Right kidney (tissue), 1 donor: ENCODE measurements around the gene STAB1.

Source experiments
- DNase-seq: peaks from one replicate; pipeline ENCODE4 v3.0.0-alpha.2; 2016

The STAB1 gene

GRCh38 chr3:52458770-52459545, 36.2 kb upstream of the STAB1 start:
- no peak for DNase-seq

GRCh38 chr3:52461874-52462273, 33.3 kb upstream of the STAB1 start:
- no peak for DNase-seq

GRCh38 chr3:52463416-52463815, 31.7 kb upstream of the STAB1 start:
- DNase-seq: no peak

DNA sequence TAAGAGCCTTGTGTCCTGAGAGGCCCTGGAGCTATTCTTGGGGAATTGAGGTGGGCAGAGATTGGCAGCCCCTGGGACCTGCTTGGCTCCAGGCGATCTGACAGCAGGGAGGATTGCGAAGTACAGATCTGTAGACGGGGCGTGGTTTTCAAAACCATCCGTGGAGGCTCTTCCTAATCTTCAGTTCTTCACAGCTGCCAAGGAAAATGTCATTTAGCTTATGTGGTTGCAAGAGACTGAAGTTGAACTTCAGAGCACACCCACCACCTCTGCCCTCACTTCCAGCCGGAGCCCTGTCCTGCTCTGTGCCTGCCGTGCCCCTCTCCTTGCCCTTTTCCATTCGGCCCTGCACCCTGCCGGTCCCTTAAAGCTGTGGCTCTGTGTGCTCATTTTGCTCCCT, 26.8 kb upstream of the STAB1 start:
- DNase-seq: no peak

DNA sequence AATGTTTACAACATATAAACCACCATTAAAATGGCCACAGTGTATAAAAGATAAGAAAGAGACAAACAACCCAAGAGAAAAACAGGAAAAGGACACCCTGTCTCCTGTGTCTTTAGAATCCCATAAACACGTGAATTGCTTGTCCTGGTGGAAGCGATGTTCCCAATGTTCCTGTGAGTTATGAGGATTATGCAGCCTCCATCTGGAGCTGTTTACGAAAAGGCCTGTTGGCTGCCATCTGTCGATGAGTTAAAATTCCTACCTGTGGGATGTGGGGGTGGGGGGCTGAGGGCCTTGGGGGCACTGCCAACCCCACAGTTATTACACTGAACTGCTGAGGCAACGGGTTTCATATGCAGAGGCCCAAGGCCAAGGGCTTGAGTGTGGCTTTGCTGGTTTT, 26.1 kb upstream of the STAB1 start:
- no peak for DNase-seq

GRCh38 chr3:52470920-52471319, 24.2 kb upstream of the STAB1 start:
- DNase-seq: no peak

DNA sequence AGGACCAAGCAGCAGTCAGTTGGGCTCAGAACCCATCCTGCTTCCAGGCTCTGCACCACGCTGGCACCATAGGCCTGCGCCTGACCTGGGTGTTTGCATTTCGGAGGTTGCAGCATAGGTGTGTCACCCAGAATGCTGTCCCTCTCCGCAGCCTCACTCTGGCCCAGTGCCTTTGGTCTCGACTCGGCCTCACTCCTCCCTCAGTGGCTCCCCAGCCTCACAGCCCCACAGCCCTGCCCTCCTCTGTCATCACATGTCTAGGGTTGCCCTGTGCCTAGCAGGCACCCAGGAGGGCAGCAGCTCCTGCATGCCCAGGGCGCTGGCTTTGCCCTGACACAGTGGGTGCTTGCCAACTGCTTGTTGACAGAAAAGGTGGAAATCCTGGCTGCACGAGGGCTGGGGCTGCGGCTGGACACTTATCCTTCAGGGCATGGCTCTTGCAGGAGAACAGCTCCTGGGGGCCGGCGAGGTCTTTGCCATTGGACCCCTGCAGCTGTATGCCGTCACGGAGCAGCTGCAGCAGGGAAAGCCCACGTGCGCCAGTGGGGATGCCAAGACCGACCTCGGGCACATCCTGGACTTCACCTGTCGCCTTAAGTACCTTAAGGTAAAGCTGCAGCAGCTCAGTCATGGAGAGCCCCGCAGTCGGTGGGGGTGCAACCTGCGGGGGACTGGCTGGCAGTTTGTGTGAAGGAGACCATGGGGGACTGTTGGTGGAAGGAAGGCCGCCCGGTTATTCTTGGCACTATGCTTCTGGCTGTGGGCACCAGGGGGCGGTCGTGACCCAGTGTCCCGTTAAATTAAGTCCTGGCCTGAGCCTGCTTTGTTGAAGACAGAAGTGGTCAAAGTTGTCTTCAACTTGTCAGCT, 23.5 kb upstream of the STAB1 start:
- no peak for DNase-seq

GRCh38 chr3:52472239-52473000, 22.7 kb upstream of the STAB1 start:
- no peak for DNase-seq

- DNase-seq: no peak
Observed at GRCh38 chr3:52473026-52473425, 22.1 kb upstream of the STAB1 start.

- no peak for DNase-seq
Observed at GRCh38 chr3:52477076-52477795, 17.9 kb upstream of the STAB1 start.

DNA sequence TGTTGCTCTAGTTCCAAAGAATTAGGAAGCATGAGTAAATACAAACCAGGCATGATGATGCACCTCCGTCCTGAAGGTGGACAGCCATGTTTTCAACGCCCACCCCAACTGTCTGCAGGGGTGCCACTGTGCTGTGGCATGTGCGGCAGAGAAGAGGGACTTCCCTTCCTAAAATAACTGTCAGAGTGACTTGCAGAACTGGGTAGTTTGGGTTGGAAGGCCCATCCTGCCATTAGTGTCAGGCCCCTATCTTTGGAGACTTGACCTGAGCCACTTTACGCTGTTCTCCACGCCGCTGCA, 17.4 kb upstream of the STAB1 start:
- no peak for DNase-seq

- no peak for DNase-seq
Observed at GRCh38 chr3:52479037-52479876, 15.9 kb upstream of the STAB1 start.

GRCh38 chr3:52479877-52480575, 15.1 kb upstream of the STAB1 start:
- DNase-seq: no peak

- DNase-seq: no peak
Observed at GRCh38 chr3:52480768-52481715, 14.1 kb upstream of the STAB1 start.

DNA sequence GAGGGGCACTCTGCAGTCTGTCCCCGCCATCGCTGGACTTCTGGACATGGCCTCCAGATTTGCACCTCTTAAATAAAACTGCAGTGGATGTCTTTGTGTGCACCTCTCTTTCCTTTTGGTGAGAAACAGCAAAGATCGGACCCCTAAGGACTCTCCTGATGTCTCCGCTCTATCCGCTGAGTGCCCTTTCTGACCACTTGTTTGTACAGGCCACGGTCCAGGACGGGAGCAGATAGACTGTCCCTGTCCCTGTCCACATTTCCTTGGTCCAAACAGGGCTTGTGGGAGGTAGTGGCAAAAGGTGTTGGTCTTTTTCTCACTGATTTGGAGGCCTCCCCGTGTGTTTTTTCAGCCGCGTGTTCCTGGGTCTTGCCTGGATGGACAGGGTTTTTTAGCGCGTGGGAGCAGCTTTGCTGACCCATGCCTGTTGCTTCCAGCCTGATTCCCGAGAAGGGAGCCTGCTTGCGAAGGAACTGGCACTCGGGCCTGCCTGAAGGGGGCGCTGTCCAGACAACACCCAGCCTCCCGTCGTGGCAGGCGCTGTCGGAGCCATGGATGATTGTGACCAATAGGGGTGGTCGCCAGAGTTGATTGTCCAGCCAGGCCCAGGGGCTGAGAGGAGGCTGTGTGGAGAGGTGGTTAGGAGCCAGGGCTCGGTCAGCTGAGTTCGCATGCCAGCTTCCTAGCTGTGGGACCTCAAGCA, 13.2 kb upstream of the STAB1 start:
- DNase-seq: no peak

DNA sequence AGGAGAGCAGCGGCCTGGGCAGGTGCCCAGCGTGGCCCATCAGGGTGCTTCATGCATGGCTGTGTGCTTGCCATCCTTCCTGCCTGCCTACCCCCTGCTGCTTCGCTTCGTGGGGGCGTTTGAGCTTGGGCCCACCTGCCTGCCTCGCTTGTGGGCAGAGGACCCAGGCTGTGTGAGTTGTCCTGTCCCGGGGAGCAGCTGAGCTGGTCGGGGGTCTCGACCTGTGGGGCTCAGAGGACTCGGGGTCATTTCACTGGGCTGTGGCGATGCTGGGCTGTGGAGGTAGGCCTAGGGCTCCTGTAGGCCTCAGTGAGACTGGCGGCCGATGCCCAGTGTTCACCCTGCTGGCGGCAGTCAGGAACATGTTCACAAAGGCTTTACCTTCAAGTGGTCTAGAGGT, 12.1 kb upstream of the STAB1 start:
- no peak for DNase-seq

- no peak for DNase-seq
Observed at GRCh38 chr3:52483577-52484381, 11.4 kb upstream of the STAB1 start.
